H1 (cell line): Measurements from ENCODE around the gene MYO7B. TPM values are rescaled to one million over a fixed set of nuclear protein-coding genes. Genes with fewer than 3 reads are reported as not detected.

Experiments used
- CTCF ChIA-PET: fragments of 300-600 bp; sonication (Branson Sonifier 250); formaldehyde crosslinking; loops from one replicate; lab custom pipeline; 2021; ENCODE audit not compliant: partially characterized antibody; lab: Charles Lee
- POLR2A ChIA-PET: fragments of 300-600 bp; sonication (Branson Sonifier 250); formaldehyde crosslinking; loops from one replicate; lab custom pipeline; 2021; ENCODE audit warnings: inconsistent platforms; ENCODE audit not compliant: partially characterized antibody; lab: Charles Lee
- DNase-seq, 2 experiments: peaks; one replicate each; pipeline versions ENCODE4 v3.0.0 to v3.0.0-alpha.2; 2010 to 2022; ENCODE audit warnings: low spot score in 2 of 2, low read depth in 1 of 2, mixed read lengths in 1 of 2
- FAIRE-seq: peaks from 2 replicates; lab custom pipeline; 2011; peaks lifted over from hg19 to GRCh38; lab: Jason Lieb, UNC
- H2AFZ ChIP-seq: 2 replicates; pipeline ENCODE4 v1.8.1; 2012; ENCODE audit warnings: low read length, inconsistent platforms
- H2AK5ac ChIP-seq: 2 replicates; pipeline ENCODE4 v1.6.1; 2013; ENCODE audit warnings: low read depth, low read length
- H2BK120ac ChIP-seq: replicated peaks from 2 replicates; pipeline ENCODE3; 2013; ENCODE audit warnings: low read depth, low read length, inconsistent platforms
- H2BK12ac ChIP-seq: 2 replicates; pipeline ENCODE4 v1.6.1; 2013; ENCODE audit warnings: low read depth, low read length
- H2BK15ac ChIP-seq: 2 replicates; pipeline ENCODE4 v1.6.1; 2013; ENCODE audit warnings: low read length
- H2BK20ac ChIP-seq: 2 replicates; pipeline ENCODE4 v1.6.1; 2013; ENCODE audit warnings: low read length
- H2BK5ac ChIP-seq: 2 replicates; pipeline ENCODE4 v1.6.1; 2013; ENCODE audit warnings: low read depth, low read length
- H3K14ac ChIP-seq: 2 replicates; pipeline ENCODE4 v1.6.1; 2013; ENCODE audit warnings: inconsistent platforms; ENCODE audit not compliant: insufficient read length
- H3K18ac ChIP-seq: 2 replicates; pipeline ENCODE4 v1.6.1; 2013; ENCODE audit warnings: low read length; ENCODE audit errors: extremely low read depth
- H3K23ac ChIP-seq: 2 replicates; pipeline ENCODE4 v1.6.1; 2013; ENCODE audit warnings: inconsistent platforms; ENCODE audit not compliant: insufficient read length
- H3K23me2 ChIP-seq: 2 replicates; pipeline ENCODE4 v1.6.1; 2013; ENCODE audit warnings: low read depth, low read length
- H3K27ac ChIP-seq: 2 replicates; pipeline ENCODE4 v1.6.1; 2011; ENCODE audit warnings: low read depth, low read length, inconsistent platforms
- H3K27me3 ChIP-seq, 4 experiments: replicated peaks in 1 of 4; 1 replicate in 1 of 4; 2 replicates in 3 of 4; pipeline versions ENCODE4 v1.6.1 to v1.8.1; 2011 to 2013; ENCODE audit warnings: low read length in 3 of 4, mild to moderate bottlenecking in 3 of 4, inconsistent platforms in 2 of 4, mixed read lengths in 2 of 4, moderate library complexity in 1 of 4; ENCODE audit not compliant: control insufficient read depth in 3 of 4, insufficient read depth in 3 of 4; ENCODE audit errors: extremely low read depth in 1 of 4
- H3K36me3 ChIP-seq, 4 experiments: 2 replicates each; pipeline versions ENCODE4 v1.6.1 to v1.8.1; 2011 to 2013; ENCODE audit warnings: mild to moderate bottlenecking in 4 of 4, low read length in 3 of 4, moderate library complexity in 2 of 4, control low read depth in 1 of 4, inconsistent platforms in 1 of 4; ENCODE audit not compliant: insufficient read depth in 4 of 4, control insufficient read depth in 2 of 4
- H3K4ac ChIP-seq: replicated peaks from 2 replicates; pipeline ENCODE3; 2013; ENCODE audit warnings: low read length, low read depth, mixed read lengths, inconsistent platforms; ENCODE audit not compliant: insufficient read length
- H3K4me1 ChIP-seq, 4 experiments: replicated peaks in 1 of 4; 1 replicate in 1 of 4; 2 replicates in 3 of 4; pipeline versions ENCODE4 v1.6.1 to v1.8.1; 2011 to 2013; ENCODE audit warnings: low read length in 3 of 4, inconsistent platforms in 2 of 4, mixed read lengths in 1 of 4; ENCODE audit not compliant: insufficient read depth in 4 of 4, control insufficient read depth in 3 of 4
- H3K4me2 ChIP-seq, 2 experiments: 2 replicates each; pipeline versions ENCODE4 v1.6.1 to v1.8.1; 2011 to 2013; ENCODE audit warnings: low read depth in 2 of 2, low read length in 2 of 2, control low read depth in 1 of 2, inconsistent platforms in 1 of 2, mild to moderate bottlenecking in 1 of 2; ENCODE audit not compliant: insufficient read depth in 1 of 2
- H3K4me3 ChIP-seq, 4 experiments: fragments of 200-600, 300-600 bp in 1 of 4; sonication (generic), shearing (Covaris generic), sonication (Bioruptor Twin) in 1 of 4; 2 replicates each; pipeline versions ENCODE4 v1.5.1 to v1.8.1; 2011 to 2016; ENCODE audit warnings: low read length in 4 of 4, low read depth in 3 of 4, control low read depth in 2 of 4, inconsistent platforms in 2 of 4, mild to moderate bottlenecking in 2 of 4, mixed read lengths in 1 of 4, moderate library complexity in 1 of 4; ENCODE audit not compliant: insufficient read depth in 2 of 4; ENCODE audit errors: extremely low read depth in 1 of 4
- H3K56ac ChIP-seq: replicated peaks from 2 replicates; pipeline ENCODE3; 2013; ENCODE audit warnings: low read depth, mild to moderate bottlenecking, mixed read lengths, low read length, inconsistent platforms; ENCODE audit not compliant: insufficient read length
- H3K79me1 ChIP-seq: 2 replicates; pipeline ENCODE4 v1.6.1; 2013; ENCODE audit warnings: low read depth, low read length, control low read depth
- H3K79me2 ChIP-seq, 2 experiments: 2 replicates each; pipeline versions ENCODE4 v1.6.1 to v1.8.1; 2012 to 2013; ENCODE audit warnings: low read length in 2 of 2, mild to moderate bottlenecking in 2 of 2, inconsistent platforms in 1 of 2; ENCODE audit not compliant: insufficient read depth in 2 of 2, control insufficient read depth in 1 of 2
- H3K9ac ChIP-seq, 4 experiments: replicated peaks in 1 of 4; 1 replicate in 1 of 4; 2 replicates in 3 of 4; pipeline versions ENCODE4 v1.6.1 to v1.8.1; 2011 to 2013; ENCODE audit warnings: low read depth in 3 of 4, low read length in 3 of 4, control low read depth in 2 of 4, mild to moderate bottlenecking in 2 of 4, moderate library complexity in 2 of 4, inconsistent platforms in 1 of 4; ENCODE audit errors: extremely low read depth in 1 of 4
- H3K9me3 ChIP-seq, 2 experiments: 2 replicates each; pipeline versions ENCODE4 v1.6.1 to v1.8.1; 2012 to 2013; ENCODE audit warnings: mild to moderate bottlenecking in 2 of 2, moderate library complexity in 2 of 2, control low read depth in 1 of 2, inconsistent platforms in 1 of 2, low read depth in 1 of 2, low read length in 1 of 2, mixed read lengths in 1 of 2; ENCODE audit not compliant: insufficient read depth in 2 of 2
- H4K20me1 ChIP-seq, 2 experiments: replicated peaks in 1 of 2; 2 replicates each; pipeline versions ENCODE3 to v1.8.1; 2011 to 2013; ENCODE audit warnings: inconsistent platforms in 2 of 2, low read length in 2 of 2, mild to moderate bottlenecking in 1 of 2; ENCODE audit not compliant: insufficient read depth in 2 of 2, control insufficient read depth in 1 of 2
- H4K5ac ChIP-seq: 2 replicates; pipeline ENCODE4 v1.6.1; 2013; ENCODE audit warnings: low read length, low read depth, mixed read lengths, inconsistent platforms; ENCODE audit not compliant: insufficient read length
- H4K8ac ChIP-seq: 2 replicates; pipeline ENCODE4 v1.8.0; 2013; ENCODE audit warnings: mild to moderate bottlenecking, moderate library complexity, low read length, inconsistent platforms; ENCODE audit not compliant: insufficient read depth; ENCODE audit errors: extremely low read depth
- H4K91ac ChIP-seq: replicated peaks from 2 replicates; pipeline ENCODE3; 2013; ENCODE audit warnings: low read length, mixed read lengths, inconsistent platforms; ENCODE audit not compliant: insufficient read length
- POLR2A ChIP-seq, 2 experiments: IDR thresholded peaks; 1 replicate in 1 of 2; 2 replicates in 1 of 2; pipeline ENCODE4 v1.6.1; 2011; ENCODE audit warnings: low read depth in 2 of 2, low read length in 2 of 2, mild to moderate bottlenecking in 2 of 2; ENCODE audit errors: control extremely low read depth in 1 of 2
- WGBS, 2 experiments: shearing (Covaris generic) in 1 of 2; methylation state at CpG; one replicate each; pipeline versions ENCODE4 v1.1.6 to v1.1.7; 2013 to 2015; ENCODE audit warnings: low lambda C conversion rate in 2 of 2, mixed read lengths in 2 of 2, inconsistent platforms in 1 of 2, low coverage in 1 of 2, missing lambda C conversion rate in 1 of 2; ENCODE audit not compliant: insufficient replicate concordance in 2 of 2, insufficient coverage in 1 of 2, insufficient read length in 1 of 2; ENCODE audit errors: extremely low coverage in 1 of 2, missing lambda C conversion rate in 1 of 2; 5-methylcytosine and 5-hydroxymethylcytosine counted together
- polyA plus RNA-seq, 7 experiments: library from polyadenylated mRNA; depleted of rRNA in 3 of 7; stranded (reverse) in 5 of 7; unstranded in 2 of 7; fragments of >200 nt in 5 of 7; fragments of 200-250 nt in 2 of 7; gene quantifications; 1 replicate in 5 of 7; 2 replicates in 1 of 7; 4 replicates in 1 of 7; pipeline versions ENCODE4 v1.2.1 to v1.2.3, GENCODE V29; 2011 to 2013; ENCODE audit warnings: missing spikeins in 2 of 7, mixed read lengths in 2 of 7
- total RNA-seq: library from RNA; stranded (reverse); fragmentation: NEBNext Ultra II Directional; extraction: Animal tissue kit (Norgen Biotek cat#: 25700); gene quantifications from 2 replicates; pipeline ENCODE4 v1.2.1, GENCODE V29; 2021

The MYO7B gene
- total and polyA plus RNA-seq, 2 of the 8 experiments (the other 6 are each of a cell fraction or from before 2014, with no cell fraction given), result not detected

DNA sequence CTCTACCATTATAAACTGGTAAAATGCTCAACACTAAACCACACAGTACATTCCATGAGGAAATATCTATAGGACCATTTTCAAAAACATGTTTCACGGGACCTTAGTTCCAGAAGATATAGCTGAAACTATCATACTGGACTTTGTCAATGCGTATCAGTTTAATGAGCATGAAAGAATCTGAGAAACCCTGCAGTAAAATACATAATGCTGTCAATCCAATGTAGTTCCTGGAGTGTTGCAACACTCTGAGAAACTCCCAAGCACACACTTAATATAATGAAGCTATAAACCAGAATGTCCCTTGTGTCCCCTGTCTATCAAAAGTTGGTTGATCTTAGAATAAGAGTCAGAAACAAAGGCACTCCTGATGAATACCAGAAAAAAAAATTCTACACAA lies 25.4 kb upstream of the MYO7B start:
- Histone ChIP-seq H3K4me2 (no peak overlapping the region), H2BK120ac (no peak overlapping the region), H3K4ac (no peak overlapping the region), H2BK20ac (no peak overlapping the region), H4K8ac (no peak overlapping the region), H2BK12ac (no peak overlapping the region), H3K18ac (no peak overlapping the region), H3K56ac (no peak overlapping the region), H3K9ac (no peak overlapping the region), H2BK15ac (no peak overlapping the region), H4K91ac (no peak overlapping the region), H2AFZ (no peak overlapping the region), H3K14ac (no peak overlapping the region), H2AK5ac (no peak overlapping the region), H4K5ac (no peak overlapping the region), H3K4me3 (no peak overlapping the region), H3K9me3 (no peaks in the 10 kb centered on the region), H3K27ac (no peak overlapping the region), H3K36me3 (peaks cover 4 to 18% (median 5%) of the 10 kb centered on the region in 4 experiments; a peak in 7 of 8 replicates), H3K79me2 (peaks cover 18 to 90% of the 10 kb centered on the region in 2 experiments), H3K23me2 (no peaks in the 10 kb centered on the region), H2BK5ac (no peak overlapping the region), H3K79me1 (peaks cover 9% of the 10 kb centered on the region; the same call in 1 of the 2 replicates), H3K27me3 (no peaks in the 10 kb centered on the region), H4K20me1 (peaks cover 24 to 25% of the 10 kb centered on the region in 2 experiments), H3K4me1 (peaks cover 5 to 9% (median 6%) of the 10 kb centered on the region in 4 experiments; a peak in 6 of 7 replicates), H3K23ac (no peak overlapping the region)
- ChIA-PET POLR2A (interaction anchor here (0.6 to 1.4 kb wide), 2 partner anchors 16 to 625 kb away, joined by 3 to 4 read pairs; partner anchors contain the start of gene IWS1), CTCF (interaction anchor here (0.6 to 1.2 kb wide), 4 partner anchors 31 to 460 kb away, joined by 3 to 5 read pairs (median 3); no protein-coding TSS in a partner anchor)
- DNase-seq (no peak), FAIRE-seq (no peak)
- TF ChIP-seq POLR2A (IDR thresholded peaks at IDR 0.05; ENCODE audit: control extremely low read depth in 1 of 2, low read depth in 2 of 2, low read length in 2 of 2), result no peak
- 89% methylated on average over 2 of the region's 2 CpGs; no CpG with 5 or more reads in 1 of the 2 experiments for WGBS, 2 experiments
